ENCODE data around the gene PIH1D1.

DNA sequence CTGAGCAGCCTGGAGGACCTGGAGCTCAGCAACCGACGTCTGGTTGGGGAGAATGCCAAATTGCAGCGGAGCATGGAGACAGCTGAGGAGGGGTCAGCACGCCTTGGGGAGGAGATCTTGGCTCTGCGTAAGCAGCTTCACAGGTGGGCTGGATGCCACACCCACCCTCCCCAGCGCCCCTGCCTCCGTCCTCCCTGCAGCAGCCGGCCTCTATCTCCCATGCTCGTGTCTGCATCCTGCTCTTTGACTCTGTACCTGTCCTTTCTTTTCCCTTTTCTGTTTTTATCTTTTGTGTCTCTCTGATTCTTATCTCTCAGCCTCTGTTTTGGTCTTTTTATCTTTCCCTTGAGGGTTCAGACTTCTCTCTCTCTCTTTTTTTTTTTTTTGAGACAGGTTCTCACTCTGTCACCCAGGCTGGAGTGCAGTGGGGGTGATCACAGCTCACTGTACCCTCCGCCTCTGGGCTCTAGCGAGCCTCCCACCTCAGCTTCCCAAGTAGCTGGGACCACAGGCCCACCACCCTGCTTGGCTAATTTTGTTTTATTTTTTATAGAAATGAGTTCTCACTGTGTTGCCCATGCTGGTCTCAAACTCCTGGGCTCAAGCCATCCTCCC lies 53.5 kb downstream of the PIH1D1 start:
- TF ChIP-seq, protein P1, sequence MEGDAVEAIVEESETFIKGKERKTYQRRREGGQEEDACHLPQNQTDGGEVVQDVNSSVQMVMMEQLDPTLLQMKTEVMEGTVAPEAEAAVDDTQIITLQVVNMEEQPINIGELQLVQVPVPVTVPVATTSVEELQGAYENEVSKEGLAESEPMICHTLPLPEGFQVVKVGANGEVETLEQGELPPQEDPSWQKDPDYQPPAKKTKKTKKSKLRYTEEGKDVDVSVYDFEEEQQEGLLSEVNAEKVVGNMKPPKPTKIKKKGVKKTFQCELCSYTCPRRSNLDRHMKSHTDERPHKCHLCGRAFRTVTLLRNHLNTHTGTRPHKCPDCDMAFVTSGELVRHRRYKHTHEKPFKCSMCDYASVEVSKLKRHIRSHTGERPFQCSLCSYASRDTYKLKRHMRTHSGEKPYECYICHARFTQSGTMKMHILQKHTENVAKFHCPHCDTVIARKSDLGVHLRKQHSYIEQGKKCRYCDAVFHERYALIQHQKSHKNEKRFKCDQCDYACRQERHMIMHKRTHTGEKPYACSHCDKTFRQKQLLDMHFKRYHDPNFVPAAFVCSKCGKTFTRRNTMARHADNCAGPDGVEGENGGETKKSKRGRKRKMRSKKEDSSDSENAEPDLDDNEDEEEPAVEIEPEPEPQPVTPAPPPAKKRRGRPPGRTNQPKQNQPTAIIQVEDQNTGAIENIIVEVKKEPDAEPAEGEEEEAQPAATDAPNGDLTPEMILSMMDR (IDR thresholded peaks at IDR 0.05): no peak
- TF ChIP-seq POLR2AphosphoS5 (IDR thresholded peaks at IDR 0.05): no peak
- TF ChIP-seq POLR2A (IDR thresholded peaks at IDR 0.05): no peak
